ENCODE results near the gene ZNRF3.
"Not testable (repeated sequence)": the region's sequence is repeated elsewhere in the genome, so short reads cannot be mapped to it uniquely, and the experiment has no call there.

The ZNRF3 gene

GRCh38 chr22:28934026-28934425 is 50.7 kb downstream of the ZNRF3 start:
- DNase-seq = no peak

- DNase-seq = no peak
Observed at GRCh38 chr22:28935140-28935539, 51.8 kb downstream of the ZNRF3 start.

- DNase-seq = no peak
Observed at GRCh38 chr22:28935713-28936112, 52.3 kb downstream of the ZNRF3 start.

GRCh38 chr22:28936200-28936599 is 52.8 kb downstream of the ZNRF3 start:
- DNase-seq = no peak

- no peak for DNase-seq
Observed at GRCh38 chr22:28937206-28938025, 54.0 kb downstream of the ZNRF3 start.

GRCh38 chr22:28938286-28938833 is 55.0 kb downstream of the ZNRF3 start:
- no peak for DNase-seq

- DNase-seq = no peak
Observed at GRCh38 chr22:28939394-28939793, 56.0 kb downstream of the ZNRF3 start.

GRCh38 chr22:28939932-28940331 is 56.6 kb downstream of the ZNRF3 start:
- no peak for DNase-seq

GRCh38 chr22:28940441-28940840 is 57.1 kb downstream of the ZNRF3 start:
- no peak for DNase-seq

GRCh38 chr22:28942333-28942732 is 59.0 kb downstream of the ZNRF3 start:
- DNase-seq = no peak

- no peak for DNase-seq
Observed at GRCh38 chr22:28942801-28943500, 59.6 kb downstream of the ZNRF3 start.

GRCh38 chr22:28943501-28943879 is 60.1 kb downstream of the ZNRF3 start:
- no peak for DNase-seq

GRCh38 chr22:28947125-28947524 is 63.8 kb downstream of the ZNRF3 start:
- DNase-seq = no peak

GRCh38 chr22:28948424-28948823 is 65.1 kb downstream of the ZNRF3 start:
- no peak for DNase-seq

- DNase-seq = not testable (repeated sequence)
Observed at GRCh38 chr22:28948860-28949551, 65.6 kb downstream of the ZNRF3 start.

- DNase-seq = peak; percentile 9
Observed at GRCh38 chr22:28949788-28950187, 66.4 kb downstream of the ZNRF3 start.

- no peak for DNase-seq
Observed at GRCh38 chr22:28950617-28951411, 67.4 kb downstream of the ZNRF3 start.

GRCh38 chr22:28951530-28951929 is 68.2 kb downstream of the ZNRF3 start:
- no peak for DNase-seq

GRCh38 chr22:28951969-28952521 is 68.7 kb downstream of the ZNRF3 start:
- DNase-seq = peak; percentile 50

- peak; percentile 8 for DNase-seq
Observed at GRCh38 chr22:28952857-28953256, 69.5 kb downstream of the ZNRF3 start.

- no peak for DNase-seq
Observed at GRCh38 chr22:28953403-28953802, 70.0 kb downstream of the ZNRF3 start.

Measured in fibroblast of skin of scalp (primary cell).